PFSK-1 (cell line): Measurements from ENCODE around the gene SELENOS.

ENCODE experiments used
- FOXP2 ChIP-seq: optimal IDR thresholded peaks from 2 replicates; pipeline ENCODE3; 2011; ENCODE audit warnings: borderline replicate concordance, control low read depth, inconsistent platforms; ENCODE audit not compliant: insufficient read depth; ENCODE audit errors: extremely low read length, extremely low read depth
- POLR2AphosphoS5 ChIP-seq: IDR thresholded peaks from 2 replicates; pipeline ENCODE4 v1.6.1; 2012; ENCODE audit warnings: low read depth, mild to moderate bottlenecking, control low read depth, low read length, moderate library complexity
- REST ChIP-seq, 2 experiments: IDR thresholded peaks; 2 replicates each; pipeline versions ENCODE4 v1.6.1 to v1.8.0; 2011 to 2012; ENCODE audit warnings: low read depth in 2 of 2, low read length in 2 of 2, control low read depth in 1 of 2, inconsistent platforms in 1 of 2, mild to moderate bottlenecking in 1 of 2, moderate library complexity in 1 of 2; ENCODE audit not compliant: insufficient read depth in 1 of 2
- SIN3A ChIP-seq: IDR thresholded peaks from 2 replicates; pipeline ENCODE4 v1.6.1; 2012; ENCODE audit warnings: mild to moderate bottlenecking, low read length, moderate library complexity, borderline replicate concordance; ENCODE audit not compliant: insufficient read depth
- TAF1 ChIP-seq: IDR thresholded peaks from 2 replicates; pipeline ENCODE4 v1.6.1; 2012; ENCODE audit warnings: low read length, control low read depth, borderline replicate concordance; ENCODE audit not compliant: insufficient read depth

GRCh38 chr15:101288905-101289513, 11.7 kb upstream of the SELENOS start:
- TF ChIP-seq SIN3A (no peak), POLR2AphosphoS5 (no peak), TAF1 (no peak), FOXP2 (no peak), REST (IDR thresholded peaks at IDR 0.05; ENCODE audit: insufficient read depth in 1 of 2, low read depth in 2 of 2, low read length in 2 of 2) (no peak)
